IPS-20b (cell line): ENCODE data around the gene MBD3.

Experiments used
- H3K27ac ChIP-seq: one replicate; pipeline ENCODE4 v1.5.1; 2013; ENCODE audit warnings: low read length
- H3K27me3 ChIP-seq: 2 replicates; pipeline ENCODE4 v1.6.1; 2013; ENCODE audit warnings: mild to moderate bottlenecking, low read length, inconsistent platforms; ENCODE audit not compliant: insufficient read depth
- H3K36me3 ChIP-seq: 2 replicates; pipeline ENCODE4 v1.6.1; 2013; ENCODE audit warnings: low read depth, mild to moderate bottlenecking, inconsistent platforms, low read length, moderate library complexity; ENCODE audit not compliant: insufficient read depth
- H3K4me1 ChIP-seq: 2 replicates; pipeline ENCODE4 v1.6.1; 2013; ENCODE audit warnings: mild to moderate bottlenecking, control low read depth, inconsistent platforms, low read length, moderate library complexity; ENCODE audit not compliant: insufficient read depth
- H3K4me3 ChIP-seq: 2 replicates; pipeline ENCODE4 v1.5.1; 2013; ENCODE audit warnings: mild to moderate bottlenecking, low read length, inconsistent platforms
- H3K9ac ChIP-seq: 2 replicates; pipeline ENCODE4 v1.6.1; 2013; ENCODE audit warnings: low read depth, mild to moderate bottlenecking, inconsistent platforms, low read length, moderate library complexity
- H3K9me3 ChIP-seq: 2 replicates; pipeline ENCODE4 v1.6.1; 2013; ENCODE audit warnings: mild to moderate bottlenecking, low read depth, low read length, inconsistent platforms; ENCODE audit not compliant: insufficient read depth

Gene MBD3

DNA sequence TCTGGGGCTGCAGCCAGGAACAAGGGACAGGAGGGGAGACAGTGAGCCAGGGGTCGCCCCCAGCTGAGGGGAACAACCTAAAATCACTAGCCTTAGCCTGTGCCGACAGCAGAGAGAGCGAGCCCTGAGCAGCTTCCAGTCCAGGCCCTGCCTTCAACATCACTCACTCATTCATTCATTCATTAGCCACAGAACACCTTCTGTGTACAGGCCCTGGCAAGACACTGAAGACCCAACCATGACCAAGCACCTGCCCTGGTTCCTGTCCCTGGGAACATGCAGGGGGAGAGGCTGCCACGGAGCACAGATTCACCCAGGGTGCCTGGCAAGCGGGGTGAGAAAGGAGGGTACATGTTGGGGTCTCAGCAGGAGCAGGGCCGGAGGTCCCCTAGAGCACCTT is 29.4 kb downstream of the MBD3 start:
- Histone ChIP-seq H3K9ac (no peak overlapping the region), H3K27ac (no peak overlapping the region), H3K27me3 (no peaks in the 10 kb centered on the region), H3K4me1 (no peaks in the 10 kb centered on the region), H3K4me3 (no peak overlapping the region), H3K9me3 (no peaks in the 10 kb centered on the region), H3K36me3 (peaks cover 21% of the 10 kb centered on the region)

- no peak overlapping the region for H3K27ac ChIP-seq
- H3K36me3 ChIP-seq, result peaks cover 21% of the 10 kb centered on the region
- no peak overlapping the region for H3K4me3 ChIP-seq
- H3K9me3 ChIP-seq, result no peaks in the 10 kb centered on the region
- H3K9ac ChIP-seq, result no peak overlapping the region
- H3K4me1 ChIP-seq, result no peaks in the 10 kb centered on the region
- no peaks in the 10 kb centered on the region for H3K27me3 ChIP-seq
These were observed 31.3 kb downstream of the MBD3 start for GRCh38 chr19:1561236-1561842.

DNA sequence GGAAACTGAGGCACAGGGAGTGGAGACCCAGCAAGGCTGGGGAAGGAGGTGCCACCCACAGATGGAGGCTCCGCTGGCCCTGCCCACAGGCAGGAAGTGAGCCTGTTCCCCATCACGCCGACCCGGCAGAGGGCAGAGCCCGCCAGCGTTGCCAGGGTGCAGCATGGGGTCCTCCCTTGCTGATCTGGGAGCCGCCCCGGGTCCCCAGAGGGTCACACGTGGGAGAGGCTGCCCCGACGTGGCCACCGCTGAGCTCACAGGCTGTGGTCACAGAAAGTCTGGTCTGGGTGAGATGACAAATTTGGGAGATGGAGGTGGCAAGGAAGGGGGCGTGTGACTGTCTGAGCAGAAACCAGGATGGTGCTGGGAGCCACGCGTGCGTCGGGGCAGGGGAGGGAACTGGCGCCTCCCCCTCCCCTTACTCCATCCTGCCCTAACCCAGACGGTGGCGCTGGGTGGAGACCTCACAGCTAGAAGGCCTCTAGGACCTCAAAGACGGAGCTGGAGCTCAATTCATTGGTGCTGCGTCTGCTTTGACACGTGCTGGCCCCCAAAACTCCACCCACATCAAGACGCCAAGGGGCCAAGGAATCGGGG is 32.3 kb downstream of the MBD3 start:
- Histone ChIP-seq H3K4me1 (no peaks in the 10 kb centered on the region), H3K36me3 (peaks cover 21% of the 10 kb centered on the region), H3K27me3 (no peaks in the 10 kb centered on the region), H3K9me3 (no peaks in the 10 kb centered on the region), H3K27ac (no peak overlapping the region), H3K4me3 (no peak overlapping the region), H3K9ac (no peak overlapping the region)

GRCh38 chr19:1558552-1558951 is 34.1 kb downstream of the MBD3 start:
- H3K4me1 ChIP-seq, result no peaks in the 10 kb centered on the region
- H3K4me3 ChIP-seq, result no peak overlapping the region
- H3K36me3 ChIP-seq, result peaks cover 17% of the 10 kb centered on the region
- H3K9me3 ChIP-seq, result no peaks in the 10 kb centered on the region
- H3K27ac ChIP-seq, result no peak overlapping the region
- H3K9ac ChIP-seq, result no peak overlapping the region
- no peaks in the 10 kb centered on the region for H3K27me3 ChIP-seq

- Histone ChIP-seq H3K4me3 (no peak overlapping the region), H3K9ac (no peak overlapping the region), H3K27me3 (no peaks in the 10 kb centered on the region), H3K36me3 (peaks cover 17% of the 10 kb centered on the region), H3K9me3 (no peaks in the 10 kb centered on the region), H3K4me1 (no peaks in the 10 kb centered on the region), H3K27ac (no peak overlapping the region)
These were observed 36.1 kb downstream of the MBD3 start for GRCh38 chr19:1556390-1557070.

DNA sequence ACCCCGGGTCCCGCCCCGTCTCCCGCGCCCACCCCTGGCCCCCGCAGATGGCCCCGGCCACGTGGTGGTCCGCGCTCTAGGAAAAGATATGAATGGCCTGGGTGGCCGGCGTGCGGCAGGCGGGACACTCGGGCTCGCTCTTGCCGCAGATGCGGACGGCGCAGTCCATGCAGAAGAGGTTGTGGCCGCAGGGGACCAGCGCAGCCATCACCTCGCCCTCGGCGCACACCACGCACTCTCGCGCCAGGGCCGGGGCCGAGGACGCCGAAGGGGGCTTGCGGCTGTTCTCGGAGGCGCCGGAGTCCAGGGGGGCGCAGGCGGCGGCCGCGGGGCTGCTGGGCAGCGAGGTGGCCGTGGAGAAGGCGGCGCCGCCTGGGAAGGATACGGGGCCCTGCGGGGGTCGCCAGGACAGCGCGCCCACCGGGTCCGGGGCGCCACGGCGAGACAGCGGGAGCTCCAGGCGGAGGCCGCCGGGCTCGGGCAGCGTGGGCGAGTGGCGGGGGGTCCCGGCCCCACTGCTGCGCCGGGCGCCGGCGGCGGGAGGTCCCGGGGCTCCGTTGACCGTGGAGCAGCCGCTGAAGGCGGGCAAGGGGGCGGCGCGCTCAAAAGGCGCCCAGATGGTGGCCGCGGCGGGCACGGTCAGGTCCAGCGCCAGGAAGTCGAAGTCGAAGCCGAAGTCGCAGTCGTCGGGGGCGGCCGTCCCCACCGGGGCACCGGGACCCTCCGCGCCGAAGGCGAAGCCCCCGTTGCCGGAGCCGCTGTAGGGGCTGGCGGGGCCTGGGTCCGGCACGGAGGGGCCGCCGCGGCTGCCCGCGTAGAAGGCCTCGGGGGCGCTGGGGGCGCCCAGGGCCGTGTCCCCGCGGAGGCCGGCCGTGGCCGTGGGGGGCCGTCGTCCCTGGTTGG is 36.9 kb downstream of the MBD3 start:
- H3K27ac ChIP-seq, result no peak overlapping the region
- H3K4me1 ChIP-seq, result no peaks in the 10 kb centered on the region
- H3K9ac ChIP-seq, result no peak overlapping the region
- H3K9me3 ChIP-seq, result no peaks in the 10 kb centered on the region
- no peaks in the 10 kb centered on the region for H3K27me3 ChIP-seq
- peaks cover 11% of the 10 kb centered on the region for H3K36me3 ChIP-seq
- no peak overlapping the region for H3K4me3 ChIP-seq

DNA sequence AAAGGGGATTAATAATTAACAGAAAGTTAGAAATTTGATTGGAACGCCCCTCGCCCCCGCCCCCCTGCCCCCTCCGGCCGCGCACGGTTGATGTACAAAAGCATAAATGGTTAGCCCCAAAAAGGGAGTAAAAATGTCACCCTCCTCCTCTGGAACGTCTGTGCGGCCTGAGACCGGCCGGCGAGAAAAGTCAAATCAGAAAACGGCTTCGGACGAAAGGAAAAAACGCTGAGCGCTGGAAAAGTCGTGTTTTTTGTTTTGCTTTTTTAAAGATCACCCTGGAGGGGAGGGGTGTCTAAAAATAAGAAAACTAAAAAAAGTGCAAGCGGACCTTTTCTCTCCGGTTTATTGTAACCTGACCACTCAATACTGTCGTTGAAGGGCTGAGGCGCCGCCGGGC is 37.7 kb downstream of the MBD3 start:
- Histone ChIP-seq H3K9me3 (no peaks in the 10 kb centered on the region), H3K36me3 (peaks cover 10% of the 10 kb centered on the region), H3K27me3 (no peaks in the 10 kb centered on the region), H3K27ac (no peak overlapping the region), H3K4me1 (no peaks in the 10 kb centered on the region), H3K9ac (no peak overlapping the region), H3K4me3 (no peak overlapping the region)

- no peak overlapping the region for H3K9ac ChIP-seq
- H3K36me3 ChIP-seq, result peaks cover 4% of the 10 kb centered on the region; the same call in 1 of the 2 replicates
- no peaks in the 10 kb centered on the region for H3K9me3 ChIP-seq
- no peak overlapping the region for H3K4me3 ChIP-seq
- H3K4me1 ChIP-seq, result no peaks in the 10 kb centered on the region
- no peaks in the 10 kb centered on the region for H3K27me3 ChIP-seq
- H3K27ac ChIP-seq, result no peak overlapping the region
These were observed 39.2 kb downstream of the MBD3 start for GRCh38 chr19:1553415-1553814.

DNA sequence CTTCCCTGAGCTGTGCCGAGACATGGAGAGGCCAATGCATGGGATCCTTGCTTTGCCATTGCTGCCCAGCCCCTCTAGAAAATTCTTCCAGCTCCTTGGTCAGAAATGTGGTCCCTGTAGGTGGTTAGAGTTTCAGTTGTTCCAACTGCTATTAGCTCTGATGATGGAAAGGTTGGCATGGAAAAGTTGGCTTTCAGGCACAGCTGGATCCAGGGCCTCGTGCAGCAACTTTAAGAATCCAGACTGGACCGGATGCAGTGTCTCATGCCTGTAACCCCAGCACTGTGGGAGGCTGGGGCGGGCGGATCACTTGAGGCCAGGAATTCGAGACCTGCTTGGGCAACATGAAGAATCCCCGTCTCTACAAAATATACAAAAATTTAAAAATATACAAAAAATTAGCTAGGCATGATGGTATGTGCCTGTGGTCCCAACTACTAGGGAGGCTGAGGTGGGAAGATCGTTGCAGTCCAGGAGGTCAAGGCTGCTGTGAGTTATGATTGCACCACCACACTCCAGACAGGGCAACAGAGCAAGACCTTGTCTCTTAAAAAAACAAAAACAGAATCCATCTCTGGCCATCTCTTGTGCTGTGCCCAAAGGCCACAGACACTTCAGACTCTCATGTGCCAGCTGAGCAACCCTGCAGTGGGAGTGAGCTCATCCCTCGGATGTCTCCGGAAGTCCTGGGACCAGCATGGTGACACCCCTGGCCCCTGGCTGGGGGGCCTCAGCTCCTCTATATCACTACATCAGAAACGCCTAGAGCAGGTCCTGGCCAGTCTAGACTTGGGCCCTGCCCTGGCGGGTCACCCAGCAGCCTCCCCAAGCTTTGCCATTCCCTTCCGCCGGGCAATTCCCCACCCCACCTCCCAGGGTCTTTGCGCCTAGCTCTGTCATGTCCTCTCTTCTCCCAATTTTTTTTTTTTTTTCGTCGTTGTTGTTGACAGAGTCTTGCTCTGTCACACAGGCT is 41.3 kb downstream of the MBD3 start:
- H3K4me3 ChIP-seq, result no peak overlapping the region
- no peak overlapping the region for H3K27ac ChIP-seq
- H3K9me3 ChIP-seq, result no peaks in the 10 kb centered on the region
- no peak overlapping the region for H3K9ac ChIP-seq
- H3K27me3 ChIP-seq, result no peaks in the 10 kb centered on the region
- H3K36me3 ChIP-seq, result peaks cover 4% of the 10 kb centered on the region; the same call in 1 of the 2 replicates
- H3K4me1 ChIP-seq, result no peaks in the 10 kb centered on the region

- Histone ChIP-seq H3K4me3 (no peak overlapping the region), H3K9ac (no peak overlapping the region), H3K27me3 (peaks cover 7% of the 10 kb centered on the region), H3K27ac (no peak overlapping the region), H3K9me3 (no peaks in the 10 kb centered on the region), H3K36me3 (0 out of 2 replicates have a peak, but pooled peaks cover 4% of the 10 kb centered on the region), H3K4me1 (no peaks in the 10 kb centered on the region)
These were observed 43.2 kb downstream of the MBD3 start for GRCh38 chr19:1549332-1549945.
